ENCODE results near the gene USP49. TPM values are rescaled to one million over a fixed set of nuclear protein-coding genes. Genes with fewer than 3 reads are reported as not detected.

USP49 gene
- polyA plus RNA-seq, 1 of the 3 experiments (the other 2 are of a cell fraction): 2.4 TPM

- POLR2A ChIA-PET: interaction anchor here (0.9 kb wide), 1 partner anchor 10 kb away, joined by 3 read pairs; no protein-coding TSS in a partner anchor
- TF ChIP-seq JUND (IDR thresholded peaks at IDR 0.05) (no peak), RCOR1 (IDR thresholded peaks at IDR 0.05; ENCODE audit: low read length) (no peak), PBX3 (IDR thresholded peaks at IDR 0.05) (no peak), MAX (IDR thresholded peaks at IDR 0.05; ENCODE audit: low read depth) (no peak), SMC3 (IDR thresholded peaks at IDR 0.05; ENCODE audit: low read depth, low read length) (no peak), USF2 (IDR thresholded peaks at IDR 0.05; ENCODE audit: borderline replicate concordance, low read depth, low read length) (no peak)
- Histone ChIP-seq H3K4me1 (ENCODE audit: control insufficient read depth in 1 of 2, insufficient read depth in 2 of 2, low read depth in 1 of 2, low read length in 1 of 2) (peaks cover 0 to 5% of the 10 kb centered on the region in 2 experiments; a peak in 1 of 4 replicates), H2AFZ (ENCODE audit: low read depth) (no peak overlapping the region), H3F3A (replicated peaks; ENCODE audit: insufficient read depth) (no peaks in the 10 kb centered on the region), H3K27ac (ENCODE audit: low read depth in 2 of 2, low read length in 1 of 2) (no peak overlapping the region), H3K27me3 (ENCODE audit: insufficient read depth) (no peaks in the 10 kb centered on the region), H4K20me1 (ENCODE audit: insufficient read depth) (no peaks in the 10 kb centered on the region), H3K79me2 (ENCODE audit: insufficient read depth) (no peaks in the 10 kb centered on the region), H3K9me3 (no peaks in the 10 kb centered on the region), H3K36me3 (replicated peaks in 1 of 2; ENCODE audit: control insufficient read depth in 1 of 2, insufficient read depth in 2 of 2, low read length in 1 of 2) (no peaks in the 10 kb centered on the region), H3K9ac (no peak overlapping the region), H3K4me2 (no peak overlapping the region), H3K4me3 (ENCODE audit: low read depth in 2 of 2, low read length in 1 of 2) (no peak overlapping the region), H3K9me2 (no peaks in the 10 kb centered on the region)
- no peak for DNase-seq
- WGBS (ENCODE audit: low lambda C conversion rate): 71% methylated on average over 3 of the region's 3 CpGs
- CTCF ChIA-PET: interaction anchor here (1.3 to 2.0 kb wide), 5 partner anchors 9 to 39 kb away, joined by 3 to 9 read pairs (median 5); partner anchors contain the start of genes TFEB and TOMM6
Measured at GRCh38 chr6:41748542-41748941, 146.6 kb downstream of the USP49 start.

- Histone ChIP-seq H3K27me3 (ENCODE audit: insufficient read depth) (no peaks in the 10 kb centered on the region), H3K9me2 (no peaks in the 10 kb centered on the region), H3K4me1 (ENCODE audit: control insufficient read depth in 1 of 2, insufficient read depth in 2 of 2, low read depth in 1 of 2, low read length in 1 of 2) (peaks cover 0 to 5% of the 10 kb centered on the region in 2 experiments; a peak in 1 of 4 replicates), H4K20me1 (ENCODE audit: insufficient read depth) (no peaks in the 10 kb centered on the region), H3K9me3 (no peaks in the 10 kb centered on the region), H3K4me2 (no peak overlapping the region), H2AFZ (ENCODE audit: low read depth) (no peak overlapping the region), H3F3A (replicated peaks; ENCODE audit: insufficient read depth) (no peaks in the 10 kb centered on the region), H3K9ac (no peak overlapping the region), H3K4me3 (ENCODE audit: low read depth in 2 of 2, low read length in 1 of 2) (no peak overlapping the region), H3K27ac (ENCODE audit: low read depth in 2 of 2, low read length in 1 of 2) (no peak overlapping the region), H3K79me2 (ENCODE audit: insufficient read depth) (no peaks in the 10 kb centered on the region), H3K36me3 (replicated peaks in 1 of 2; ENCODE audit: control insufficient read depth in 1 of 2, insufficient read depth in 2 of 2, low read length in 1 of 2) (no peaks in the 10 kb centered on the region)
- DNase-seq: no peak
- TF ChIP-seq SMC3 (IDR thresholded peaks at IDR 0.05; ENCODE audit: low read depth, low read length) (no peak), POLR2AphosphoS5 (IDR thresholded peaks at IDR 0.05; ENCODE audit: low read depth, low read length) (no peak), TAF1 (IDR thresholded peaks at IDR 0.05; ENCODE audit: borderline replicate concordance, low read depth, low read length) (no peak), RAD21 (IDR thresholded peaks at IDR 0.05; ENCODE audit: low read length) (no peak), NRF1 (IDR thresholded peaks at IDR 0.05; ENCODE audit: low read depth, low read length) (no peak), MEF2A (IDR thresholded peaks at IDR 0.05; ENCODE audit: borderline replicate concordance, low read depth) (no peak), FOXM1 (IDR thresholded peaks at IDR 0.05; ENCODE audit: low read depth) (no peak), REST (IDR thresholded peaks at IDR 0.05; ENCODE audit: low read depth, low read length) (no peak), MAX (IDR thresholded peaks at IDR 0.05; ENCODE audit: low read depth) (no peak), CHD2 (IDR thresholded peaks at IDR 0.05; ENCODE audit: low read length, partially characterized antibody) (no peak), CTCF (IDR thresholded peaks at IDR 0.05) (no peak), TEAD4 (IDR thresholded peaks at IDR 0.05; ENCODE audit: borderline replicate concordance, insufficient read depth) (no peak), SIN3A (IDR thresholded peaks at IDR 0.05; ENCODE audit: borderline replicate concordance, low read depth, low read length) (no peak), TCF12 (IDR thresholded peaks at IDR 0.05) (no peak), PBX3 (IDR thresholded peaks at IDR 0.05) (no peak)
- ChIA-PET CTCF (interaction anchor here (1.3 to 2.0 kb wide), 5 partner anchors 9 to 39 kb away, joined by 3 to 9 read pairs (median 5); partner anchors contain the start of genes TFEB and TOMM6), POLR2A (interaction anchor here (0.9 kb wide), 1 partner anchor 11 kb away, joined by 3 read pairs; no protein-coding TSS in a partner anchor)
- WGBS (ENCODE audit: low lambda C conversion rate): 92% methylated on average over 6 of the region's 6 CpGs
Measured at GRCh38 chr6:41748102-41748477, 147.1 kb downstream of the USP49 start.
